Measurements from ENCODE around the gene BLOC1S1. TPM values are rescaled to one million over a fixed set of nuclear protein-coding genes. Genes with fewer than 3 reads are reported as not detected.

The BLOC1S1 gene
- total and polyA plus RNA-seq, 9 of the 15 experiments (the other 6 are each of a cell fraction or from before 2014, with no cell fraction given), result 75.2 to 161 (median 98.8) TPM

DNA sequence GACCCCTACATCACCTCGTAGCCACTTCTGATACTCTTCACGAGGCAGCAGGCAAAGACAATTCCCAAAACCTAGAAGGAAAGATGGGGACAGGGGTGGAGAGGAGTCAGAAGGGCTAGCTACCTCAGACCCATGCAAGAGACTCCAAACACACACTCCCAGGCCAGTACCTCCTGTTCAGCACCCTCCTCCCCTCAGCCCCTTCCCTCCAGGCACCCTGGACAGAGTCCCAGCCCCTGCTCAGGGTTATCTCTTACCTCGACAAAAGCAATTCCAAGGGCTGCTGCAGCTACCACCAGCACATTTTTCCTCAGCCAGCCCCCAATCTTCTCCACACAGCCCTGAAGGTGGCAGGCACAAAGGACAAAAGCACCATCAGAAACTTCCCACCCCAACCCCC, 9.7 kb downstream of the BLOC1S1 start (continued):
- TF ChIP-seq, protein P1, sequence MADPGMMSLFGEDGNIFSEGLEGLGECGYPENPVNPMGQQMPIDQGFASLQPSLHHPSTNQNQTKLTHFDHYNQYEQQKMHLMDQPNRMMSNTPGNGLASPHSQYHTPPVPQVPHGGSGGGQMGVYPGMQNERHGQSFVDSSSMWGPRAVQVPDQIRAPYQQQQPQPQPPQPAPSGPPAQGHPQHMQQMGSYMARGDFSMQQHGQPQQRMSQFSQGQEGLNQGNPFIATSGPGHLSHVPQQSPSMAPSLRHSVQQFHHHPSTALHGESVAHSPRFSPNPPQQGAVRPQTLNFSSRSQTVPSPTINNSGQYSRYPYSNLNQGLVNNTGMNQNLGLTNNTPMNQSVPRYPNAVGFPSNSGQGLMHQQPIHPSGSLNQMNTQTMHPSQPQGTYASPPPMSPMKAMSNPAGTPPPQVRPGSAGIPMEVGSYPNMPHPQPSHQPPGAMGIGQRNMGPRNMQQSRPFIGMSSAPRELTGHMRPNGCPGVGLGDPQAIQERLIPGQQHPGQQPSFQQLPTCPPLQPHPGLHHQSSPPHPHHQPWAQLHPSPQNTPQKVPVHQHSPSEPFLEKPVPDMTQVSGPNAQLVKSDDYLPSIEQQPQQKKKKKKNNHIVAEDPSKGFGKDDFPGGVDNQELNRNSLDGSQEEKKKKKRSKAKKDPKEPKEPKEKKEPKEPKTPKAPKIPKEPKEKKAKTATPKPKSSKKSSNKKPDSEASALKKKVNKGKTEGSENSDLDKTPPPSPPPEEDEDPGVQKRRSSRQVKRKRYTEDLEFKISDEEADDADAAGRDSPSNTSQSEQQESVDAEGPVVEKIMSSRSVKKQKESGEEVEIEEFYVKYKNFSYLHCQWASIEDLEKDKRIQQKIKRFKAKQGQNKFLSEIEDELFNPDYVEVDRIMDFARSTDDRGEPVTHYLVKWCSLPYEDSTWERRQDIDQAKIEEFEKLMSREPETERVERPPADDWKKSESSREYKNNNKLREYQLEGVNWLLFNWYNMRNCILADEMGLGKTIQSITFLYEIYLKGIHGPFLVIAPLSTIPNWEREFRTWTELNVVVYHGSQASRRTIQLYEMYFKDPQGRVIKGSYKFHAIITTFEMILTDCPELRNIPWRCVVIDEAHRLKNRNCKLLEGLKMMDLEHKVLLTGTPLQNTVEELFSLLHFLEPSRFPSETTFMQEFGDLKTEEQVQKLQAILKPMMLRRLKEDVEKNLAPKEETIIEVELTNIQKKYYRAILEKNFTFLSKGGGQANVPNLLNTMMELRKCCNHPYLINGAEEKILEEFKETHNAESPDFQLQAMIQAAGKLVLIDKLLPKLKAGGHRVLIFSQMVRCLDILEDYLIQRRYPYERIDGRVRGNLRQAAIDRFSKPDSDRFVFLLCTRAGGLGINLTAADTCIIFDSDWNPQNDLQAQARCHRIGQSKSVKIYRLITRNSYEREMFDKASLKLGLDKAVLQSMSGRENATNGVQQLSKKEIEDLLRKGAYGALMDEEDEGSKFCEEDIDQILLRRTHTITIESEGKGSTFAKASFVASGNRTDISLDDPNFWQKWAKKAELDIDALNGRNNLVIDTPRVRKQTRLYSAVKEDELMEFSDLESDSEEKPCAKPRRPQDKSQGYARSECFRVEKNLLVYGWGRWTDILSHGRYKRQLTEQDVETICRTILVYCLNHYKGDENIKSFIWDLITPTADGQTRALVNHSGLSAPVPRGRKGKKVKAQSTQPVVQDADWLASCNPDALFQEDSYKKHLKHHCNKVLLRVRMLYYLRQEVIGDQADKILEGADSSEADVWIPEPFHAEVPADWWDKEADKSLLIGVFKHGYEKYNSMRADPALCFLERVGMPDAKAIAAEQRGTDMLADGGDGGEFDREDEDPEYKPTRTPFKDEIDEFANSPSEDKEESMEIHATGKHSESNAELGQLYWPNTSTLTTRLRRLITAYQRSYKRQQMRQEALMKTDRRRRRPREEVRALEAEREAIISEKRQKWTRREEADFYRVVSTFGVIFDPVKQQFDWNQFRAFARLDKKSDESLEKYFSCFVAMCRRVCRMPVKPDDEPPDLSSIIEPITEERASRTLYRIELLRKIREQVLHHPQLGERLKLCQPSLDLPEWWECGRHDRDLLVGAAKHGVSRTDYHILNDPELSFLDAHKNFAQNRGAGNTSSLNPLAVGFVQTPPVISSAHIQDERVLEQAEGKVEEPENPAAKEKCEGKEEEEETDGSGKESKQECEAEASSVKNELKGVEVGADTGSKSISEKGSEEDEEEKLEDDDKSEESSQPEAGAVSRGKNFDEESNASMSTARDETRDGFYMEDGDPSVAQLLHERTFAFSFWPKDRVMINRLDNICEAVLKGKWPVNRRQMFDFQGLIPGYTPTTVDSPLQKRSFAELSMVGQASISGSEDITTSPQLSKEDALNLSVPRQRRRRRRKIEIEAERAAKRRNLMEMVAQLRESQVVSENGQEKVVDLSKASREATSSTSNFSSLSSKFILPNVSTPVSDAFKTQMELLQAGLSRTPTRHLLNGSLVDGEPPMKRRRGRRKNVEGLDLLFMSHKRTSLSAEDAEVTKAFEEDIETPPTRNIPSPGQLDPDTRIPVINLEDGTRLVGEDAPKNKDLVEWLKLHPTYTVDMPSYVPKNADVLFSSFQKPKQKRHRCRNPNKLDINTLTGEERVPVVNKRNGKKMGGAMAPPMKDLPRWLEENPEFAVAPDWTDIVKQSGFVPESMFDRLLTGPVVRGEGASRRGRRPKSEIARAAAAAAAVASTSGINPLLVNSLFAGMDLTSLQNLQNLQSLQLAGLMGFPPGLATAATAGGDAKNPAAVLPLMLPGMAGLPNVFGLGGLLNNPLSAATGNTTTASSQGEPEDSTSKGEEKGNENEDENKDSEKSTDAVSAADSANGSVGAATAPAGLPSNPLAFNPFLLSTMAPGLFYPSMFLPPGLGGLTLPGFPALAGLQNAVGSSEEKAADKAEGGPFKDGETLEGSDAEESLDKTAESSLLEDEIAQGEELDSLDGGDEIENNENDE (IDR thresholded peaks at IDR 0.05; ENCODE audit: low read depth, low read length), result no peak
- TF ChIP-seq HNRNPUL1 (IDR thresholded peaks at IDR 0.05; ENCODE audit: low read length), result no peak
- TF ChIP-seq, protein P2, sequence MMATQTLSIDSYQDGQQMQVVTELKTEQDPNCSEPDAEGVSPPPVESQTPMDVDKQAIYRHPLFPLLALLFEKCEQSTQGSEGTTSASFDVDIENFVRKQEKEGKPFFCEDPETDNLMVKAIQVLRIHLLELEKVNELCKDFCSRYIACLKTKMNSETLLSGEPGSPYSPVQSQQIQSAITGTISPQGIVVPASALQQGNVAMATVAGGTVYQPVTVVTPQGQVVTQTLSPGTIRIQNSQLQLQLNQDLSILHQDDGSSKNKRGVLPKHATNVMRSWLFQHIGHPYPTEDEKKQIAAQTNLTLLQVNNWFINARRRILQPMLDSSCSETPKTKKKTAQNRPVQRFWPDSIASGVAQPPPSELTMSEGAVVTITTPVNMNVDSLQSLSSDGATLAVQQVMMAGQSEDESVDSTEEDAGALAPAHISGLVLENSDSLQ (IDR thresholded peaks at IDR 0.05), result no peak
- TF ChIP-seq ZNF253 (CRISPR knock-in tag; conservative IDR thresholded peaks at IDR 0.05), result no peak
- no peak for TF ChIP-seq RNF2 (IDR thresholded peaks at IDR 0.05)
- TF ChIP-seq, protein P3, sequence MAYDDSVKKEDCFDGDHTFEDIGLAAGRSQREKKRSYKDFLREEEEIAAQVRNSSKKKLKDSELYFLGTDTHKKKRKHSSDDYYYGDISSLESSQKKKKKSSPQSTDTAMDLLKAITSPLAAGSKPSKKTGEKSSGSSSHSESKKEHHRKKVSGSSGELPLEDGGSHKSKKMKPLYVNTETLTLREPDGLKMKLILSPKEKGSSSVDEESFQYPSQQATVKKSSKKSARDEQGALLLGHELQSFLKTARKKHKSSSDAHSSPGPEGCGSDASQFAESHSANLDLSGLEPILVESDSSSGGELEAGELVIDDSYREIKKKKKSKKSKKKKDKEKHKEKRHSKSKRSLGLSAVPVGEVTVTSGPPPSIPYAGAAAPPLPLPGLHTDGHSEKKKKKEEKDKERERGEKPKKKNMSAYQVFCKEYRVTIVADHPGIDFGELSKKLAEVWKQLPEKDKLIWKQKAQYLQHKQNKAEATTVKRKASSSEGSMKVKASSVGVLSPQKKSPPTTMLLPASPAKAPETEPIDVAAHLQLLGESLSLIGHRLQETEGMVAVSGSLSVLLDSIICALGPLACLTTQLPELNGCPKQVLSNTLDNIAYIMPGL (CRISPR knock-in tag; IDR thresholded peaks at IDR 0.05), result no peak
- TF ChIP-seq SRSF1 (IDR thresholded peaks at IDR 0.05; ENCODE audit: low read depth, low read length), result no peak
